Endothelial cell (in vitro differentiated cells): Measurements from ENCODE around the gene PCDHA1. TPM values are rescaled to one million over a fixed set of nuclear protein-coding genes. Genes with fewer than 3 reads are reported as not detected.

Experiments used
- DNase-seq: peaks from one replicate; pipeline ENCODE4 v3.0.0; 2021; ENCODE audit warnings: low spot score
- H3K27ac Mint-ChIP-seq: one replicate; pipeline ENCODE4 v1.8.0; 2021; ENCODE audit warnings: mixed read lengths, inconsistent platforms; ENCODE audit not compliant: unreplicated experiment
- H3K27me3 Mint-ChIP-seq: one replicate; pipeline ENCODE4 v1.8.0; 2021; ENCODE audit warnings: mild to moderate bottlenecking, moderate library complexity, mixed read lengths, inconsistent platforms; ENCODE audit not compliant: unreplicated experiment
- H3K36me3 Mint-ChIP-seq: one replicate; pipeline ENCODE4 v1.8.0; 2021; ENCODE audit warnings: mild to moderate bottlenecking, low read depth, mixed read lengths, inconsistent platforms; ENCODE audit not compliant: unreplicated experiment
- H3K4me1 Mint-ChIP-seq: one replicate; pipeline ENCODE4 v1.8.0; 2021; ENCODE audit warnings: mild to moderate bottlenecking, mixed read lengths, inconsistent platforms; ENCODE audit not compliant: unreplicated experiment
- H3K4me3 Mint-ChIP-seq: one replicate; pipeline ENCODE4 v1.8.0; 2021; ENCODE audit warnings: mild to moderate bottlenecking, mixed read lengths, inconsistent platforms; ENCODE audit not compliant: unreplicated experiment
- H3K9me3 Mint-ChIP-seq: one replicate; pipeline ENCODE4 v1.8.0; 2021; ENCODE audit warnings: mixed read lengths, inconsistent platforms; ENCODE audit not compliant: unreplicated experiment
- total RNA-seq: library from RNA; stranded (reverse); fragmentation: NEBNext Ultra II Directional; extraction: Animal tissue kit (Norgen Biotek cat#: 25700); gene quantifications from one replicate; pipeline ENCODE4 v1.2.1, GENCODE V29; 2021; ENCODE audit not compliant: unreplicated experiment
- TF ChIP-seq, protein P1 (sequence below): fragments of 200-600 bp; sonication (generic); IDR thresholded peaks from one replicate; pipeline ENCODE4 v1.5.0; 2021; ENCODE audit warnings: antibody characterized with exemption; ENCODE audit not compliant: unreplicated experiment

PCDHA1 gene
- total RNA-seq, 1 donor from 2014 or later, result 0.13 TPM

DNA sequence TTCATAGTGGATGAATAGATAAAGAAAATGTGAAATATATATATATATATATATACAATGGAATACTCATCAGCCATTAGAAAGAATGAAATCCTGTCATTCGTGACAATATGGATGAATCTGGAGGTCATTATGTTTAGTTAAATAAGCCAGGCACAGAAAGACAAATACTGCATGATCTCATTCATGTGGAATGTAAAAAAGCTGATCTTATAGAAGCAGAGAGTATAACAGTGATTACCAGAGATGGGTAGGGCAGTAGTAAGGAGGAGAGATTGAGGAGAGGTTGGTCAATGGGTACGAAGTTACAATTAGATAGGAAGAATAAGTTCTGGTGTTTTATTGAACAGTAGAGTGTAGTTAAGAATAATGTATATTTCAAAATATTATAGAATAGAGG, 160.6 kb downstream of the PCDHA1 start:
- Mint-ChIP-seq H3K9me3 (peaks cover 5% of the 10 kb centered on the region), H3K36me3 (peaks cover 5% of the 10 kb centered on the region), H3K4me3 (no peak overlapping the region), H3K27ac (no peak overlapping the region), H3K27me3 (no peaks in the 10 kb centered on the region), H3K4me1 (no peaks in the 10 kb centered on the region)
- TF ChIP-seq, protein P1, sequence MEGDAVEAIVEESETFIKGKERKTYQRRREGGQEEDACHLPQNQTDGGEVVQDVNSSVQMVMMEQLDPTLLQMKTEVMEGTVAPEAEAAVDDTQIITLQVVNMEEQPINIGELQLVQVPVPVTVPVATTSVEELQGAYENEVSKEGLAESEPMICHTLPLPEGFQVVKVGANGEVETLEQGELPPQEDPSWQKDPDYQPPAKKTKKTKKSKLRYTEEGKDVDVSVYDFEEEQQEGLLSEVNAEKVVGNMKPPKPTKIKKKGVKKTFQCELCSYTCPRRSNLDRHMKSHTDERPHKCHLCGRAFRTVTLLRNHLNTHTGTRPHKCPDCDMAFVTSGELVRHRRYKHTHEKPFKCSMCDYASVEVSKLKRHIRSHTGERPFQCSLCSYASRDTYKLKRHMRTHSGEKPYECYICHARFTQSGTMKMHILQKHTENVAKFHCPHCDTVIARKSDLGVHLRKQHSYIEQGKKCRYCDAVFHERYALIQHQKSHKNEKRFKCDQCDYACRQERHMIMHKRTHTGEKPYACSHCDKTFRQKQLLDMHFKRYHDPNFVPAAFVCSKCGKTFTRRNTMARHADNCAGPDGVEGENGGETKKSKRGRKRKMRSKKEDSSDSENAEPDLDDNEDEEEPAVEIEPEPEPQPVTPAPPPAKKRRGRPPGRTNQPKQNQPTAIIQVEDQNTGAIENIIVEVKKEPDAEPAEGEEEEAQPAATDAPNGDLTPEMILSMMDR, result no peak
- DNase-seq, result no peak

- Mint-ChIP-seq H3K27ac (no peak overlapping the region), H3K9me3 (no peaks in the 10 kb centered on the region), H3K27me3 (no peaks in the 10 kb centered on the region), H3K36me3 (peaks cover 5% of the 10 kb centered on the region), H3K4me3 (no peak overlapping the region), H3K4me1 (peaks cover 12% of the 10 kb centered on the region)
- no peak for DNase-seq
- TF ChIP-seq, protein P1, result no peak
Observed at GRCh38 chr5:140951636-140952035, 165.7 kb downstream of the PCDHA1 start.

GRCh38 chr5:140953234-140953633, 167.3 kb downstream of the PCDHA1 start:
- Mint-ChIP-seq H3K4me3 (no peak overlapping the region), H3K27me3 (no peaks in the 10 kb centered on the region), H3K9me3 (no peaks in the 10 kb centered on the region), H3K36me3 (peaks cover 5% of the 10 kb centered on the region), H3K27ac (peak overlapping the region; percentile 74), H3K4me1 (peaks cover 12% of the 10 kb centered on the region)
- no peak for DNase-seq
- TF ChIP-seq, protein P1, result no peak

DNA sequence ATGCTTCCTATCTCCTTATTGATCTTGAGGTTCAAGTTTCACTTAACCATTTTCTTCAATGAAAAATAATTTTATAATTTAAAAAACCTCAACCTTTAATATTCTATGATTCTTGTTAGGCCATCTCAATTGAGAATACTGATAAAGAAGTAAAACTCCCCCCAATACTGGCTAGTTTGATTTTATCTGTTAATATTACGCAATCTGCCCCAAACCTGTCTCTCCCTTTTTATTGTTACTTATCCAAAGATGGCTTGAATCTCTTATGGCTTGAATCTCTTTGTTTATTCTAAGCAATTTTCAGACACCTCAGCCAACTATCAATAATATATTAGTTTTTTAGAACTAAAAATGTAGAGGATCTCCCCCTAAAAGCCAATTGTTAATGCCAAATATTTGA, 176.2 kb downstream of the PCDHA1 start:
- no peak overlapping the region for H3K4me3 Mint-ChIP-seq
- no peak overlapping the region for H3K27ac Mint-ChIP-seq
- H3K4me1 Mint-ChIP-seq, result peaks cover 18% of the 10 kb centered on the region
- H3K36me3 Mint-ChIP-seq, result peaks cover 6% of the 10 kb centered on the region
- no peaks in the 10 kb centered on the region for H3K27me3 Mint-ChIP-seq
- no peaks in the 10 kb centered on the region for H3K9me3 Mint-ChIP-seq
- TF ChIP-seq, protein P1, result no peak
- no peak for DNase-seq

DNA sequence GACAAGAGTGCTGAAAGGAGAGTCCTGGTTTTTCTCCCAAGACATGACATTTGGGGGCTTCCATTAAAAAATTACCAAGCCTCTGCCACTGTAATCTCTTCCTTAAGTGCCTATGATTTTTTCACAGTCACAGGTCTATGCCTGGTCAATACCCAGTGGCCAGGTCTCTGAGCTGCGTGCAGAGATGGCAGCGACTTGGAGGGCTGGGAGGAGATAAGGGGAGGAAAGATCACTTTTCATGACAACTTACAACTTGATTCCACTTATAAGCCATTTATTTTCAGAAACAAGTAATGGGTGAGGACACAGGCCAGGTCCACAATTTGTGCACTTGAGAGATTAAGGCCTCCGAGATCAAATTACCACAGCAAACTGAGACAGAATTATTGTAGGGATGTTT, 178.4 kb downstream of the PCDHA1 start:
- peaks cover 24% of the 10 kb centered on the region for H3K4me1 Mint-ChIP-seq
- no peak overlapping the region for H3K27ac Mint-ChIP-seq
- H3K27me3 Mint-ChIP-seq, result peaks cover 8% of the 10 kb centered on the region
- H3K4me3 Mint-ChIP-seq, result no peak overlapping the region
- DNase-seq, result no peak
- H3K36me3 Mint-ChIP-seq, result peaks cover 6% of the 10 kb centered on the region
- TF ChIP-seq, protein P1, result no peak
- no peaks in the 10 kb centered on the region for H3K9me3 Mint-ChIP-seq
